Adrenal gland (tissue), 12 donors: Measurements from ENCODE around the gene ARSI. TPM values are rescaled to one million over a fixed set of nuclear protein-coding genes. Genes with fewer than 3 reads are reported as not detected.

Source experiments
- DNase-seq, 7 donors: peaks; one replicate each; pipeline ENCODE4 v3.0.0-alpha.2; 2019 to 2020
- H3K27ac ChIP-seq, 5 donors: fragments of 200-600 bp; sonication (generic) in 4 of 5; 1 replicate in 3 of 5; 2 replicates in 2 of 5; pipeline versions ENCODE4 v1.5.1 to v1.8.0; 2016 to 2020; ENCODE audit warnings: mild to moderate bottlenecking in 1 of 5
- H3K27me3 ChIP-seq: fragments of 200-600 bp; 2 replicates; pipeline ENCODE4 v1.8.0; 2021
- H3K36me3 ChIP-seq, 2 donors: fragments of 200-600 bp; replicated peaks in 1 of 2; 1 replicate in 1 of 2; 2 replicates in 1 of 2; pipeline versions ENCODE4 v1.5.1 to v1.8.0; 2018 to 2022
- H3K4me1 ChIP-seq, 2 donors: fragments of 200-600 bp; replicated peaks in 1 of 2; 1 replicate in 1 of 2; 2 replicates in 1 of 2; pipeline versions ENCODE4 v1.5.1 to v1.8.0; 2018 to 2021
- H3K4me3 ChIP-seq, 4 donors: fragments of 200-600 bp; sonication (generic) in 3 of 4; one replicate each; pipeline ENCODE4 v1.5.1; 2016 to 2018
- H3K9me3 ChIP-seq, 3 donors: fragments of 200-600 bp; sonication (generic) in 1 of 3; replicated peaks in 1 of 3; 1 replicate in 2 of 3; 2 replicates in 1 of 3; pipeline versions ENCODE4 v1.5.1 to v1.8.0; 2016 to 2021
- POLR2A ChIP-seq, 2 donors: fragments of 450-650 bp; IDR thresholded peaks; one replicate each; pipeline ENCODE4 v1.6.1; 2017; ENCODE audit warnings: antibody characterized with exemption in 2 of 2, mild to moderate bottlenecking in 2 of 2, moderate library complexity in 1 of 2
- WGBS, 4 donors: extraction: QIAGEN DNeasy Blood & Tissue Kit in 2 of 4; methylation state at CpG; one replicate each; pipeline versions ENCODE4 v1.1.5 to v1.1.7; 2013 to 2017; 5-methylcytosine and 5-hydroxymethylcytosine counted together
- intact Hi-C, 2 donors: fragments of 100-400 bp; cut with DNase I; formaldehyde crosslinking; loops; one replicate each; pipeline versions ENCODE4 v1.14.1 to v1.15.0; 2022 to 2023
- polyA plus RNA-seq, 3 donors: library from polyadenylated mRNA; stranded (reverse); fragments of 200-250 nt in 2 of 3; fragments of 350-450 nt in 1 of 3; fragmentation: Illumina TruSeq in 1 of 3; extraction: RNeasy Lipid Tissue Mini Kit (QIAGEN cat#74804) in 1 of 3; gene quantifications; one replicate each; pipeline ENCODE4 v1.2.3, GENCODE V29; 2013 to 2014
- total RNA-seq, 9 donors: library from RNA; depleted of rRNA in 4 of 9; stranded (reverse); fragments of >200 nt in 4 of 9; fragments of 120-200 nt in 1 of 9; fragmentation: NEBNext Ultra II Directional in 1 of 9; extraction: Animal tissue kit (Norgen Biotek cat#: 25700) in 1 of 9; gene quantifications; one replicate each; pipeline versions ENCODE4 v1.1.0 to v1.2.4, GENCODE V29; 2013 to 2023
- TF ChIP-seq, protein P1 (sequence below), 6 experiments: fragments of 450-650 bp in 4 of 6; fragments of 200-600 bp in 2 of 6; sonication (generic) in 1 of 6; IDR thresholded peaks; 1 replicate in 5 of 6; 2 replicates in 1 of 6; pipeline versions ENCODE4 v1.5.1 to v1.8.0; 2016 to 2021; ENCODE audit warnings: antibody characterized with exemption in 6 of 6, mild to moderate bottlenecking in 2 of 6, moderate library complexity in 1 of 6
- donor health status: healthy with polysubstance abuse.
- donor health status: Bipolar disorder and iron deficiency.
- donor health status: DM: yes; HTN: yes; CAD: no.
- donor health status: DM: no; HTN: no; CAD: no.
- donor health status: DM: no; HTN: no; CAD: no.
- donor health status: DM: yes; HTN: yes; CAD: no.

ARSI gene
- total and polyA plus RNA-seq, 12 donors = 0.12 to 0.96 (median 0.39) TPM; not detected in 2

DNA sequence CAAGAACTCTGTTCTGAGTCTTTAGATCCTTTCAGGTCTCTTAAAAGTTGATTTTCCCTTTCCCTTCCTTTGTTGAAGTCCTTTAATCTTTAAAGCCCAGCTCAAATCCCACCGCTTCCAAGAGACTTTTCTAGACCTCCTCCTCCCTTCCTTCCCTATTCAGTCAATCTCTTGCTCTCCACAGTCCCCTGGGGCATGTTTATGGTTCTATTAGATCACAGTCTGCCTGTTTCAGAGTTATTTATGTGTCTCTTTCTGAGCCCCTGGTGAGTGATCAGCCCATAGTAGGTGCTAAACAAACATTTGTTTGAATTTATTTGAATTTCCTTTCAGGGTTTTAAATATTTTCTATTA is 7.2 kb upstream of the ARSI start:
- no peaks in the 10 kb centered on the region for H3K36me3 ChIP-seq
- H3K4me1 ChIP-seq = no peaks in the 10 kb centered on the region
- intact Hi-C loops = no loop called here
- H3K4me3 ChIP-seq = no peak overlapping the region
- no peaks in the 10 kb centered on the region for H3K27me3 ChIP-seq
- TF ChIP-seq, protein P1, sequence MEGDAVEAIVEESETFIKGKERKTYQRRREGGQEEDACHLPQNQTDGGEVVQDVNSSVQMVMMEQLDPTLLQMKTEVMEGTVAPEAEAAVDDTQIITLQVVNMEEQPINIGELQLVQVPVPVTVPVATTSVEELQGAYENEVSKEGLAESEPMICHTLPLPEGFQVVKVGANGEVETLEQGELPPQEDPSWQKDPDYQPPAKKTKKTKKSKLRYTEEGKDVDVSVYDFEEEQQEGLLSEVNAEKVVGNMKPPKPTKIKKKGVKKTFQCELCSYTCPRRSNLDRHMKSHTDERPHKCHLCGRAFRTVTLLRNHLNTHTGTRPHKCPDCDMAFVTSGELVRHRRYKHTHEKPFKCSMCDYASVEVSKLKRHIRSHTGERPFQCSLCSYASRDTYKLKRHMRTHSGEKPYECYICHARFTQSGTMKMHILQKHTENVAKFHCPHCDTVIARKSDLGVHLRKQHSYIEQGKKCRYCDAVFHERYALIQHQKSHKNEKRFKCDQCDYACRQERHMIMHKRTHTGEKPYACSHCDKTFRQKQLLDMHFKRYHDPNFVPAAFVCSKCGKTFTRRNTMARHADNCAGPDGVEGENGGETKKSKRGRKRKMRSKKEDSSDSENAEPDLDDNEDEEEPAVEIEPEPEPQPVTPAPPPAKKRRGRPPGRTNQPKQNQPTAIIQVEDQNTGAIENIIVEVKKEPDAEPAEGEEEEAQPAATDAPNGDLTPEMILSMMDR (IDR thresholded peaks at IDR 0.05) = no peak
- TF ChIP-seq POLR2A (IDR thresholded peaks at IDR 0.05) = no peak
- 89 to 97% (median 94%) methylated on average over 1 of the region's 1 CpG for WGBS, 4 donors
- DNase-seq = no peak
- no peak overlapping the region for H3K27ac ChIP-seq
- H3K9me3 ChIP-seq = no peaks in the 10 kb centered on the region

DNA sequence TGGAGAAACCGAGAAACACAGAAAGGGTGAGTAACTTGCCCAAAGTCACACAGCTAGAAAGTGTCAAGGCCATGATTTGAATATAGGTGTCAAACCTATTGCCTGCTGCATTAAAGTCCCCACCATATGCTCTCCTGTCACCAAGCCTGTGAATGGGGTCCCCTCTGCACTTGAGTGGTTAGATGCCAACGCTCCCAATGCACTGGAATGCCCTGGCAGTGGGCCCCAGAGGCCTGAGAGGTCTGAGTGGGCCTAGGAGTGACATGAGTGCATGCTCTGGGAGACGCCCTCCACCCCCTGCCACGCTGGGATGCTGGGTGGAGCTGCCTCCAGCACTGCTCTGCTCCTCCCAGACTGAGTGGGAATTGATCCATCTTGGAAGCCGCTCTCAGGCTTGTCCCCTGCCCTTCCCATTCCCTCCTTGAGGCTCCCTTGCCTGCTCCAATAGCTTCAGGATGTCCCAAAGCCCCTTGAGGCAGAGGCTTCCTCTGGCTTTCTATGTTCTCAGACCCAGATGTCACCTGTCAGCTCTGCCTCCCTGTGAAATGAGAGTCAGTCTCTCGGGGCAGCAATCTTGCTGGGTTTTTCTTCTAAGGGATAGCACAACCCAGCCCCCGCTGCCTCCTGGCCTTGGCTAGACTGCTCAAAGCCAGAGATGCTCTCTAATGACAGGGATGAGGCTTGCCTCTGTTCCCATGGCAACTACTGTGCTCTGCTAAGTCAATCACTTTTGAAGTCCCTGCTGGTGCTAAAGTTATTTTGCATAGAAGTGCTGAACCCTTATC is 6.6 kb upstream of the ARSI start:
- no peaks in the 10 kb centered on the region for H3K4me1 ChIP-seq
- no peak overlapping the region for H3K27ac ChIP-seq
- intact Hi-C loops = no loop called here

DNA sequence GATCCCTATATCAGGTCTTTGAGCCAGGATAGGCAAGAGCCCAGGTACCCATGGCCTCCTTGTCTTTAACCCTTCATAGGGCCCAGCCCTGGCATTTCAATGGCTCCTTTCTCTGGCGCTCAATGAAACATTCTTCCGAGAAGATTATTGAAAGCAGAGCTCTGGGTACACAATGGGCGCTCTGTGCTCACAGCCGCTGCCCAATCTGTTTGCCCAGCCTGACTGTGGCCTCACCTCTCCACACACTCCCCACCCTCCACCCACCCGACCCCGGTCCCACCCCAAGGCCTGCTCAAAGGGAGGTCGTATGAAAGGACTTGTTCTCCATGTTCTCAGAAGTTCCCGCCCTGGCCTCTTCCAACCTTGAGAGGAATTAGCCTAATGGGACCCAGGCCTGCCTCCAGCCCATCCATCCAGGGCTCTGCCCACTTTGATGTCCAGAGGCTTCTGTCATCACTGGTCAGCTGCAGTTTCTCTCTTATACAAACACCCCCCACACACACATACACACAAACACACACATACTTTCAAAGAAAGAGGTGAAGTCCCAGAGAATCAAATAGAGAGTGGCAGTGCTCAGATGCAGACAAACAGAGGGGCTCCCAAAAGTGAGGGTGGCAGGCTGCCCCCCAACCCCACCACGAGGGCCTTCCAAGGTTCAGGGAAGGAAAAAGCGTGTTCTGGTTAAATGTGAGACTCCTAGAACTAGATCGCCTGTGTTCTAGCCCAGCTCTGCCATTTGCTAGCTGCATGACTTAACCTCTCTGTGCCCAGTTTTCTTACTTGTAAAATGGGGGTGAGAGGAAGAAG is 5.1 kb upstream of the ARSI start:
- H3K27ac ChIP-seq = no peak overlapping the region

More for the DNA sequence above, 6.6 kb upstream of the ARSI start:
- no peak for DNase-seq
- no peaks in the 10 kb centered on the region for H3K36me3 ChIP-seq
- H3K4me3 ChIP-seq = no peak overlapping the region
- TF ChIP-seq, protein P1 (IDR thresholded peaks at IDR 0.05) = no peak
- TF ChIP-seq POLR2A (IDR thresholded peaks at IDR 0.05) = no peak
- H3K9me3 ChIP-seq = no peaks in the 10 kb centered on the region
- 76 to 86% (median 79%) methylated on average over 5 to 7 of the region's 7 CpGs for WGBS, 4 donors
- H3K27me3 ChIP-seq = no peaks in the 10 kb centered on the region

DNA sequence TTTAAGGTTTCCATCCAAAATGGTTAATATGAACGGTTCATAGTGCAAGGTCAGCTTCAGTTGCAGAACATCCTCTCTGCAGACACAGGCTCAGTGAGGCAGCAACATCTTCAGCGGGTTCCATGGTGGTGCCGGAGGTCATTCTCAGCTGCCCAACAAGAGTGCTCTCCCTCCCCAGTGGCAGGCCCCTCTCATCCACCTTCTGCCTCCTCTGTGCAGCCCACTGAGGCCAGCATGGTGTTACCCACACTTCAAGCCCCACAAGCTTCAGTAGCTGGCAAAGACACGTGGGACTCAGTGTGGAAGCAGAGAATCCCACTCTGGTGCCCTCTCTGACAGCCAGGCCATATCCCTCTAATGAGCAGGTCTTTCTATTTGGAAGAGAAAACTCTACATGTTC is 4.1 kb upstream of the ARSI start:
- peaks cover 14% of the 10 kb centered on the region for H3K27me3 ChIP-seq
- intact Hi-C loops = no loop called here
- no peaks in the 10 kb centered on the region for H3K36me3 ChIP-seq
- no peaks in the 10 kb centered on the region for H3K9me3 ChIP-seq
- no peak for DNase-seq
- WGBS, 4 donors = 71 to 86% (median 75%) methylated on average over 4 of the region's 4 CpGs
- peaks cover 0 to 14% of the 10 kb centered on the region in 2 donors for H3K4me1 ChIP-seq
- peak overlapping the region in 1 of 5 donors; percentile 8 for H3K27ac ChIP-seq
- TF ChIP-seq, protein P1 (IDR thresholded peaks at IDR 0.05) = no peak
- TF ChIP-seq POLR2A (IDR thresholded peaks at IDR 0.05) = no peak
- no peak overlapping the region for H3K4me3 ChIP-seq

More for the DNA sequence above, 5.1 kb upstream of the ARSI start:
- 75 to 87% (median 84%) methylated on average over 7 to 11 of the region's 11 CpGs for WGBS, 4 donors
- Histone ChIP-seq H3K4me3 (no peak overlapping the region), H3K27me3 (peaks cover 3% of the 10 kb centered on the region), H3K36me3 (no peaks in the 10 kb centered on the region), H3K9me3 (no peaks in the 10 kb centered on the region), H3K4me1 (peaks cover 0 to 4% of the 10 kb centered on the region in 2 donors)
- TF ChIP-seq, protein P1 (IDR thresholded peaks at IDR 0.05) = no peak
- TF ChIP-seq POLR2A (IDR thresholded peaks at IDR 0.05) = no peak
- intact Hi-C loops = no loop called here
- DNase-seq = no peak
